GM19468 (cell line): ENCODE measurements around the gene GAS2L3.
"Not testable (repeated sequence)": the region's sequence is repeated elsewhere in the genome, so short reads cannot be mapped to it uniquely, and the experiment has no call there.

Experiments used
- ATAC-seq: cut with Tn5 transposase; IDR thresholded peaks from one replicate; pipeline ENCODE4 v1.9.1; 2021; ENCODE audit warnings: mild to moderate bottlenecking, moderate library complexity, moderate number of reproducible peaks; ENCODE audit not compliant: unreplicated experiment; ENCODE audit errors: extremely low read depth

The GAS2L3 gene

DNA sequence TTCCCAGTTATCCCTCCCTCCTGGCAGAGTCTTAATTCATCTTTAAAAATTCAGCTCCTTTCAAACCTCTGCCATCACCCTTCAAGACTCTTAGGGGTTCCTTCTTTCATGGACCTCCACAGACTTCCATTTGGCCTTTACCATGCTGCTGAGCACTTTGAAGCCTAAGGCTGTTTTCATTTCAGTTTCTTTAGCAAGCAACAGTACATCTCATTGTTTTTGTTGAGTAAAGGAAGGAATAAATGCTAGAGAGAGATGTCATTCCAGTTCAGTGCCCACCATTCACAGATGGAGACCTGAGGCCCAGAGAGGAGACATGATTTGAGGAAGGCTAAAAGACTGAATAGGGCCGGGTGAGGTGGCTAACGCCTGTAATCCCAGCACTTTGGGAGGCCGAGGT lies 1.3 kb upstream of the GAS2L3 start:
- no peak for ATAC-seq

DNA sequence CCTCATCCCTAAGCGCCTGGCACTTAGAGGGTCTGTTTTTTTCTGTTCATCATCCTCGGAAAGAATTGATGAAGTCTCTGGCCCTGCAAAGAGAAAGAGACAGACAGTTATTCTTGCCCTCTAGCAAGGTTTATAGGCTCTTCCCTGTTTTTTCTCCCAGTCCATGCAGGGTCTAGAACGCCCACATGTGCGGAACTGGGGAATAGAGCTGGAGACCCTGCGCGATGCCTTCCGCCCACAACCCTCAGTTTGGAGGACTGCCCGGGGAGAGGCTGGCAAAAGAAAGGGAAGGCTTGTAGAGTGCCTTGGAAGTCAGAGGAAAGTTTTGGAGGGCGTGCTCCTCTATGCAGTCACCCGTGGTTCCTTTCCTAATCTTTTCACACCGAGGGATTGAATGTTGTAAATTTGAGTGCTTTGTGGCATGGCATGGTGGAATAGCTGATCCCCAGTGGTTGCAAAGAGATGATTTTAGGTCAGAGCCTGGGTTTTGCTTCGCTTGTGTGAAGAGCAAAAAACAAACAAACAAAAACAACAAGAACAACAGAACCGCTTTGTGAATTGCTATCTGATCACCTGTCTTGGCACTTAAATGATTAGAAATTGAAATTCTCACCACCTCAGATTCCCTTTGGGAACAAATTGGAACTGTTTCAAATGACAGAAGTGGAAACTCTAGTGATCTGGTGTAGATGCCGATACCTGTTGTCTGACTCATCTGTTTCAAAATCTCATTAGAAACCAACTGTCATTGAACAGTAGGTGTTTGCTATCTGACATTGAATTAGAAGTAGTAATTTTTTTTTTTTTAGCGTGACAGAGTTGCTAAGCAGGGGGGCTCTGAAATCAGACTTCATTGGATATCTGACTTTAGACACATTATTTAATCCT lies 947 bp downstream of the GAS2L3 start:
- no peak for ATAC-seq

DNA sequence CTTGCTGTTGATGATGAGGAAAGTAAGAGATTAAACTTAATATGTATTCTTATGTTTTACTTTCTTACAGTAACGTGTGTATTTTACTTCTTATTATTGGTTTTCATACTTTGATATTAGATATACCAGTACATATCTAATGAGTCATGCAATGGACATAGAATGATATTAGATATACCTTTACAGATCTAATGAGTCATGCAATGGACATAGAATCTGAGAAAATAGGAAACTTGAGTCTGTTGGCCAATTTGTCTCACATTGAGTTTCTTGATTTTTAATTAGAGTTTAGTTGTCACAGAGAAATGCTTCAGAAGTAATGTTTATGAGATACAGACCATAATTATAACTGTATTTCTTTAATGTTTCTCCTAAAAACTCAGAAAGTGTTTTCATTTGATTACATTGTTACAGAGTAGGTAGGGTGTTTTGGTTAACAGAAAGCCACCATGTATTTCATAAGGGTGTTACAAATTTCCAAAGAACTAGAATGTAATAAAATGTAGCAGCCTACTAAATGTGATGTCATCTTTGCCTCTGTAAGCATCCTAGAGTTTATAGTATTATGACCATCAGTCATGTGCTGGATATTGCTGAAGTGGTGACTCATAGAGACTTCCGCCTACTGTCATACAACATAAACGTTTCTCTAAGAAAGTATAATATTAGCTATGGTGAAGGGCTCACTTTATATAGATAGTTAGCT lies 3.0 kb downstream of the GAS2L3 start:
- ATAC-seq = no peak

DNA sequence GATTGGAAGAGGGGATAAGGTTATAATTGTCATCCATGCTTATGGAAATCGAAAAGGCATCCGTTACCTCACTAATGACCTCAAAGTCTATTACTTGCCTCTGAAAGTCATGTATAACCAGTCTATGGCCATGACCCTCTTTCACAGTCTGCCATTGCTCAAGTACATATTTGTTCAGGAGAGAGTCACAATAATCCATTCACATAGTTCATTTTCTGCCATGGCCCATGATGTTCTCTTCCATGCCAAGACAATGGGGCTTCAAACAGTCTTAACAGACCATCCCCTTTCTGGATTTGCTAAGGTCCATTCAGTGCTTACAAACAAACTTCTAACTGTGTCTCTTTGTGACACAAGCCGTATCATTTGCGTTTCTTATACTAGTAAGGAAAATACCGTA lies 5.4 kb downstream of the GAS2L3 start:
- no peak for ATAC-seq

DNA sequence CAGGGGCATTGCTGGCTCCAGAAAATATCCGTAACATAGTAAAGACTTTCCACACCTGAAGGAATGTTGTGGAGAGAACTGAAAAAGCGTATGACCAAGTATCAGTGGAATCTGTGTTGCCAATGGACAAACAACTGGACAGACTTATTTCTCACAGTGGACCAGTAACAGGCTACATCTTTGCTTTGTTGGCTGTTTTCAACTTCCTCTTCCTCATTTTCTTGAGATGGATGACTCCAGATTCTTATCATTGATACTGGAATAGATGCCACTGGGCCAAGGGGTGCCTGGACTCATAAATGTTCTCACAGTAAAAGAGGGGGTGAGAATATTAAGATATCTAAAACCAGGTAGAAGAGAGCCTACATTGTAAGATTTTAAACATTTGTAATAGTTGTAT lies 6.4 kb downstream of the GAS2L3 start:
- ATAC-seq = no peak

DNA sequence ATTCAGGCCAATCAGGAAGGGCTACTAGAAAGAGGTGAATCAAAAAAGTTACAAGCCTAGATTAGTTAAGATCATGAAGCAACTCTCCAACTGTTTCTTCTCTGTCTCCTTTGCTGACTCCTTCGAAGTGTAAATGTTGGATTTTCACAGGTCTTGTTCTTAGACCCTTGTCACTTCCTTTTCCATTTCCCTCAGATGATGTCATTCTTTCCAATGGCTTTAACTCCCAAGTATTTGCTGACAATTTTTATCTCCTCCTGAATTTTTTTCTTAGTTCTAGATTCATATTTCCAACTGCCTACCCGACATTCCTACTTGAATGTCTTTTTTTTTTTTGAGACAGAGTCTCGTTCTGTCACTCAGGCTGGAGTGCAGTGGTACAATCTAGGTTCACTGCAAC lies 10.8 kb downstream of the GAS2L3 start:
- no peak for ATAC-seq

DNA sequence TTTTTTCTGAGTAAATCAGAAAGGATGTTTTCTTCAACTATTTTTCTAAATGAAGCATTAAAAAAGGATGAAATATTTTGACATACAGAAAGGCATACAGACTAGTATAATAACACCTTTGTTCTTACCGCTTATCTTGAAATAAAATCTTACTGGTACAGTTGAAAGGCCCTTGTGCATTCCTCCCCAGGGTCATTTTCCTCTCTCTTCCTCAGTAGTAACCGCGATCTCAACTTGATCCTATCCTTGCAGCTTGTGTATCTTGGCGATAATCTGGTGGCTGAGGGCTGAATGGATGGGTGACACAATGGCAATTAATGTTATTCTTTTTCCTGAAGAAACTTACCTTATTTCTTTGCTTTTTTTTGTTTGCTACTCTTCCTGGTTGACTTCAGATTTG lies 18.5 kb downstream of the GAS2L3 start:
- ATAC-seq = no peak

DNA sequence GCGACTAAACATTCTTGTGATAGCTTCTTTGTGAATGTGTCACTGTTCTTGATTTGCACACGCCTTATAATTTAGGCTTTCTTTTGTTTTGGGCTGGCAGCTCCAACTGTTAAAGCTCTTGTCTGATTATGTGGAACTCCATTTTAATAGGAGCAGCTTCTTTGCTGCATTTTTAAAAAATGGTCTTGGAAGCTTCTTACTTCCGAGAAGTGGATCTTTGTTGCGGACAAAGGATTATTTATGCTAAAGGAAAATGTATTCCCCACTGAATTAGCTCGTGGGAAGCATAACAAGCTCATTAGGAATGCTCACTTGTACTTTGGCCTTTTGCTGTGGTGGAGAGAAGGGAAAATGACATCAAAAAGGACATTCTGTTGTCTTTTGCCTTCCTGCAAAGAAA lies 20.0 kb downstream of the GAS2L3 start:
- no peak for ATAC-seq

DNA sequence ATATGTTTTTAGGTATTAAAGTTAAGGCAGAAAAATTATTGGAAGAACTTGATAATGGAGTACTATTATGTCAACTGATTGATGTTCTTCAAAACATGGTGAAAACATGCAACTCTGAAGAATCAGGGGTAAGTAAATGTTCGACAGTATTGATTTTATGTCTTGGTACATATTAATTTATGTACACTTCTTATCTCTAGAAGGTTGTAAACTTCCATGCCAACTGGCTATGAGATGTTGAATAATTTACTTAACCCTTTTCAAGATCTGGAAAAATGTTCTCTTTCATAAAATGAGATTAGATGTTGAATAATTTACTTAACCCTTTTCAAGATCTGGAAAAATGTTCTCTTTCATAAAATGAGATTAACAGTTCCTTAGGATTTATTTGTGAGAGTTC lies 28.1 kb downstream of the GAS2L3 start:
- ATAC-seq = no peak

DNA sequence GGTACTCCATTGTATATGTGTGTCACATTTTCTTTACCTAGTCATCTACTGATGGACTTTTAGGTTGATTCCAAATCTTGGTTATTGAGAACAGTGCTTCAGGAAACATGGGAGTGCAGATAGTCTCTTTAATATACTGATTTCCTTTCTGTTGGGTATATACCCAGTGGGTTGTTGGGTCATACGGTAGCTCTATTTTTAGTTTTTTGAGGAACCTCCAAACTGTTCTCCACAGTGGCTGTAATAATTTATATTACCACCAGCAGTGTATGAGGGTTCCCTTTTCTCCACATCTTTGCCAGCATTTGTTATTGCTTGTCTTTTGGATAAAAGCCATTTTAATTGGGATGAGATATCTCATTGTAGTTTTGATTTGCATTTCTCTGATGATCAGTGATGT lies 29.5 kb downstream of the GAS2L3 start:
- ATAC-seq = not testable (repeated sequence)

DNA sequence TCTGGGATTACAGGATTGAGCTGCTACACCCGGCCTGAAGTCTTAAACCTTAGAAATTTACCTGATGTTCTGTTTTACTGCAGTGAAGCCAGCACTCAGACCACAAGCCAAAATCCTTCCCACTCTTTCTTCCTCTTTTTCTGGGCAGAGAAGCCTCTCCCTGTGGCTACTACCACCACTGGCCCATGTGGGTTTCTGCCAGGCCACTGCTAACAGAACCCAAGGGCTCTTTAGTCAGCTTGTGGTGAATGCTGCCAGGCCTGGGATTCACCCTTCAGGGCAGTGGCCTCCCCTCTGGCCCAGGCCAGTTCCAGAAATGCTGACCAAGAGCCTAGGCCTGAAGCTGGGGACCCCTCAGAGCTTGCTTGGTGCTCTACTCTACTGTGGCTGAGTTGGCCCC lies 35.3 kb downstream of the GAS2L3 start:
- no peak for ATAC-seq

DNA sequence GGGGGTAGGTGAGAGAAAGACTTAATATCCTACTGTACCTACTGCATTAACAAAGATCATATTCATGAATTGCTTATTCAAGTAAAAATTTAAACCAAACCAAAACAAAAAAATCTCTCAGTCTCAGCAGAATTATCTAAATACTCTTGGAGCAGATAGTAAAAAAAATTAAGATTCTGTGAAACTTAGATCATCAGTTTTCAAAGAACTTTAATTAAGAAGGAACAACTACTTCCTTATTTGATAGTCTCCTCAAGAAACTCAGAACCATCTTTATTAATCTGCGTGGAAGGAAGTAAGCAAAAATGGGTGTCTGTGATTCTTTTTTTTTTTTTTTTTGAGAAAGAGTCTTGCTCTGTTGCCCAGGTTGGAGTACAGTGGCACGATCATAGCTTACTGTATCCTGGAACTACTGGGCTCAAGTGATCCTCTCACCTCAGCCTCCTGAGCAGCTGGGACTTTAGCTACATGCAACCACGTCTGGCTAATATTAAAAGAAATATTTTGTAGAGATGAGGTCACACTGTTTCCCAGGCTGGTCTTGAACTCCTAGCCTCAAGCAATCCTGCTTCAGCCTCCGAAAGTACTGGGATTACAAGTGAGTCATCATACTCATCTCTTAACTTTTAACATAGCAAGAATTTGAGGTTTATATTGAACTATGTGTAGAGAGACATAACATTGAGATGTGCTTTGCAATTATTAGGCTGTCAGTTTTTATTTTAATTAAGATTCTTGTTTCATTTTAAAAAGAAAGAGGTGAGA lies 37.4 kb downstream of the GAS2L3 start:
- ATAC-seq = no peak

DNA sequence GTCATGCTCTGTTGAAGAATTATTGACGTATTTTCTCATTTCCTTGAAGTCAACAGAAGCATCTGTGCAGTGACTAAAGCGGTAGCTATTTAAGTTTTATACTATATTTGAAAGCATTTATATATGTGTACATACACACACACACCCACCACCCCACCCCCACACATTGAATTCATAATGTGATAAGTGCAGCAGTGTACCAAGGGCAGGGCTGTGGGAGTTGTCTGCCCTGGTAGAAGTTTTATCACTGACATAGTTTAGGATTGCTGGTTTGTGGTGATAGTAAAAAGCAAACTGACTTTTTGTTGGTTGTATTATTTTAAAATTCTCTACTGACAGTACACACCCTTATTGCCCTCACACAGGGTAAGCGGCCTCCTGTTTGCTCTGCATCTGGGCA lies 39.1 kb downstream of the GAS2L3 start:
- ATAC-seq = no peak

DNA sequence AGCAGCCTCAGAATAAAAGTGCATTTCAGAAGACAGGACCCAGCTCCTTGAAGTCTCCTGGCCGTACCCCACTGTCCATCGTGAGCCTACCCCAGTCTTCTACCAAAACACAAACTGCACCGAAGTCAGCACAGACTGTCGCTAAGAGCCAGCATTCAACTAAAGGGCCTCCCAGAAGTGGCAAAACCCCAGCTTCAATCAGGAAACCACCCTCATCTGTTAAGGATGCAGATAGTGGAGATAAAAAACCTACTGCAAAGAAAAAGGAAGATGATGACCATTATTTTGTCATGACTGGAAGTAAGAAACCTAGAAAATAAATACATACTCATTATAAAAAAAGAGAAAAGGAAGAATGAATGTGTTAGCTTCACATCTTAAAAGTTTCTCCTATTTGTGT lies 51.1 kb downstream of the GAS2L3 start:
- ATAC-seq = no peak

DNA sequence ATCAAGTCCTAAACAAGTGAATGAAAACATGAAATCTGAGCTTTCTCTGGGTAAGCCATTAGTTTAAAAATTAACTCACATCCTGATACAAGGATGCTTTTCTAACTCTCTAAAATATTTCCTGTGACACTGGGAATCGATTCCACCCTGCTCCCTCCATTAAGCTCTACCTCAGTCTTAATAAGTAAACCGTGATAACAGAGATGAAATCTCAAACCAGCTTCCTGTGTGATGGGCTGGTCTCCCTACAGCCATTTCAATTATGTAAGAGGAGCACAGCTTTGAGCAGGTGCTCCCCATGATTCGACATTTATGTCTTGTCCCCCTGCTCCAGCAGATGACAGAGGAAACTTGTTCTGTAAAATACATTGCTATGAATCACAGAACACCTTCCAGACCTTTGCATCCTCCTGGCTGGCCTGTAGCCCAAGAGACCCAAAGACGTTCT lies 59.0 kb downstream of the GAS2L3 start:
- ATAC-seq = no peak

DNA sequence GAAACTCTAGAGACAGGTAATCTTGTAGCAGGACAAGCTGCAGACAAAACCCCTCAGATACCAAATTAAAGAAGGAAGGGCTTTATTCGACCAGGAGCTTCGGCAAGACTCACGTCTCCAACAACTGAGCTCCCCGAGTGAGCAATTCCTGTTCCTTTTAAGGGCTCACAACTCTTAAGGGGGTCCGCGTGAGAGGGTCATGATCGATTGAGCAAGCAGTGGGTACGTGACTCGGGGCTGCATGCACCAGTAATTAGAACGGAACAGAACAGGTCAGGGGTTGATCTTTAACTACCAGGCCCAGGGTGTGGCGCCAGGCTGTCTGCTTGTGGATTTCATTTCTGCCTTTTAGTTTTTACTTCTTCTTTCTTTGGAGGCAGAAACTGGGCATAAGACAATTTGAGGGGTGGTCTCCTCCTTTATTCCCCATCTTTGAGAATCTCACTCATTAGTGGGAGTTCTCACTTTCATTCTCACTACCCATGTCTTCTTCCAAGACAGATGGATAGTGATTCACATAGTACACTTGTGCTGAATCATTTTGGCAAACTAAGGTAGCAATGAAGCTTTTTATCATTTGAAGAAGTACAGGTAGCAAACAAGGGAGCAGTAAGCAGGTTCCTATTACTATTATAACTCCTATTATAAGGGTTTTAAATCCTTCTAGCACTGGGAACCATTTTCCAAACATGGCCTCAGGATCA lies 59.8 kb downstream of the GAS2L3 start:
- ATAC-seq = not testable (repeated sequence)

DNA sequence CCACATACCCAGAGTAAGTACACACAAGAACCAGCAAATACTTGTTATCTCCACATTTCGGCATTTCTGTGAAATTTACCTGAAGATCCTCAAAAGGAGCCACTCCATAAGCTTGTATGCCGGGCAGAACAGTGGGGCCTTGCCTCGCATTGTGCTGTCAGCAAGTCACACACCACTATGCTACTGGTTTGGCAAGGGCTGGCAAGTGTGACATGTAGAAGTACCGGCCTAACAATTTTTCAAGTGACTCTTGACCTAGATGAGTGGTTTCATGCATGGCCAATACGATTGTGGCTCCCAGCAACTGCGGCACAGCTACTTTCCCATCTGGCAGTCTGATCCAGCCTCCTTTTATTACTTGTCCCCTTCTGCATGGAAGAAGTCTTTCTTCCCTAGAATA lies 69.8 kb downstream of the GAS2L3 start:
- ATAC-seq = no peak

DNA sequence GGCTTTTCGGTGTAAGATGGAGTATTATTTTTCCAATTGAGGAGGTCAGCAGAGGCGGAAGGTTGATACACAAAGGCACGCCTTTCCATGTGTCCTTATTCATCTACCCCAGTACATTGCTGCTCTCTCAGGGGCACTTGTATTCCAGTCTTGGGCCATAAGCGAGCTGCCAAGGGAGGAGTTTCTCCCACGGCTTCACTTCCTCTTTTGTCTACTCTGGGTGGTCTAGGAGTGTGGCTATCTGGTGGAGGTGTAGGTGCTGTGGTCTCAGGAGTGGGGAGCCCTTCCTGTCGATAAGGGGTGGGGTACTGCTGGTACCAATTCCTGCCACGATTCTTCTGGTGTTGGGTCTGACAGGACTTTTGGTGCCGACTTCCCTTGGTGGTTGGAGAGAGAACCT lies 73.4 kb downstream of the GAS2L3 start:
- ATAC-seq = no peak

DNA sequence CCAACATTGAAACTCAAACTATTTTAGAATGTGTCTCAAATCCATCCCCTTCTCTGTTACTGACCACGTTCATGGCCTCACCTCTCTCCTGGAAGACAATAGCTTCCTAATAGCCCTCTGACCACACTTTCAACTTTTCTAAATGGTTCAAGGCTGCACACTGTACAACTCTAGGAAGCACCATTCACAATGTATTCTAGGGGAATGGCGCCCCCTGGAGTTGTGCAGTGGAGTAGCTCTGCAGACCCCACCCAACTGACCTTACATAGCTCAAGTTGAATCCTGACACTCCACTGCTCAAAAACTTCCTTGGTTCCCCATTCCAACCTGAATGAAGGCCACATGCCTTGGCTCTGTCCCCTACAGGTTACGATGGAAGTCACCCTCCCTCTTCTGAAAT lies 77.6 kb downstream of the GAS2L3 start:
- no peak for ATAC-seq

DNA sequence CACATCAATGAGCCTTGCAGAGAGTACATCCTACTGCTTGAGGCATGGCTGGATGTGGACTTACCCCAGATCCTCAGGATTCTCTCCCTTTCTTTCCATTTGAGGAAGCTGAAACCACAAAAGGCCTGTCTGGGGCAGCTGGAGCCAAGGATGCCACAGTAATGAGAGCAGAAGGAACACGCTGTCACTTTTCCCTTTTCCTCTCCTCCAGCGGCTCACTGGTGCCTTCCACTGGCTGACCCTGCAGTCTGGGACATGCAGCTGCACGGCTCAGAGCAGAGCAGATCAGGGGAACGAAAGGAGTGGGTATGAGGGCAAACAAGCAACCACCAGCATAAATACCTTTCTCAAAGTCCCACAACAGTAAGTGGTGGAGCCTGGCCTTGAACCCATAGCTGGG lies 78.2 kb downstream of the GAS2L3 start:
- no peak for ATAC-seq
